Measurements from ENCODE around the gene LIMS2. TPM values are rescaled to one million over a fixed set of nuclear protein-coding genes. Genes with fewer than 3 reads are reported as not detected.

The LIMS2 gene
- total and polyA plus RNA-seq, 2 experiments from 2014 or later: 1.6 to 3.5 TPM

- ATAC-seq: no peak
- peaks cover 3% of the 10 kb centered on the region; the same call in 1 of the 2 replicates for H3K9me2 ChIP-seq (ENCODE audit: insufficient read depth)
- H2AFZ ChIP-seq: no peak overlapping the region
- H3K4me2 ChIP-seq: no peak overlapping the region
- Mint-ChIP-seq H3K36me3 (ENCODE audit: low read depth) (no peaks in the 10 kb centered on the region; the same call in 2 of the 3 replicates), H3K27ac (no peak overlapping the region), H3K27me3 (ENCODE audit: insufficient read depth, low read depth, poor library complexity) (peaks cover 11% of the 10 kb centered on the region), H3K9me3 (peaks cover 5% of the 10 kb centered on the region; the same call in 1 of the 3 replicates), H3K4me1 (no peaks in the 10 kb centered on the region), H3K4me3 (no peak overlapping the region)
- DNase-seq (ENCODE audit: low spot score): no peak
- H3K4me1 ChIP-seq (ENCODE audit: insufficient read depth): no peaks in the 10 kb centered on the region
- H3K79me2 ChIP-seq (replicated peaks; ENCODE audit: insufficient read depth): no peaks in the 10 kb centered on the region
- no peaks in the 10 kb centered on the region for H3K27me3 ChIP-seq (ENCODE audit: insufficient read depth)
- no peak overlapping the region for H3K4me3 ChIP-seq
- H3K36me3 ChIP-seq (ENCODE audit: insufficient read depth): no peaks in the 10 kb centered on the region
- H3F3A ChIP-seq (replicated peaks; ENCODE audit: low read depth): no peaks in the 10 kb centered on the region
- H4K20me1 ChIP-seq (replicated peaks; ENCODE audit: insufficient read depth): no peaks in the 10 kb centered on the region
- TF ChIP-seq ZNF114 (CRISPR knock-in tag; IDR thresholded peaks at IDR 0.05): no peak
- TF ChIP-seq JUNB (IDR thresholded peaks at IDR 0.05; ENCODE audit: unreplicated experiment): no peak
- no peak for TF ChIP-seq ZNF331 (CRISPR knock-in tag; IDR thresholded peaks at IDR 0.05; ENCODE audit: low read depth)
- no peak for TF ChIP-seq EZH2phosphoT487 (IDR thresholded peaks at IDR 0.05; ENCODE audit: unreplicated experiment)
- no peak for TF ChIP-seq NANOG (IDR thresholded peaks at IDR 0.05; ENCODE audit: borderline replicate concordance)
- no peak for TF ChIP-seq REST (IDR thresholded peaks at IDR 0.05; ENCODE audit: unreplicated experiment)
- TF ChIP-seq ZNF462 (CRISPR knock-in tag; IDR thresholded peaks at IDR 0.05): no peak
- TF ChIP-seq CREB1 (CRISPR knock-in tag; IDR thresholded peaks at IDR 0.05; ENCODE audit: low read depth): no peak
- TF ChIP-seq POLR2AphosphoS5 (IDR thresholded peaks at IDR 0.05; ENCODE audit: low read depth): no peak
- no peak for TF ChIP-seq CTCF (conservative IDR thresholded peaks at IDR 0.05; ENCODE audit: low read depth in 2 of 2)
- no peak for TF ChIP-seq EZH2 (IDR thresholded peaks at IDR 0.05; ENCODE audit: low read depth, unreplicated experiment)
- no peak for TF ChIP-seq STAT1 (IDR thresholded peaks at IDR 0.05; ENCODE audit: unreplicated experiment)
- no peak for TF ChIP-seq ETS1 (IDR thresholded peaks at IDR 0.05)
- no peak overlapping the region for H3K27ac ChIP-seq (ENCODE audit: low read depth)
Observed at GRCh38 chr2:127614246-127614645, 61.1 kb downstream of the LIMS2 start.
